Measurements from ENCODE around the gene VAV2.

- TF ChIP-seq POLR2A (IDR thresholded peaks at IDR 0.05): no peak
- no peak for TF ChIP-seq CTCF (IDR thresholded peaks at IDR 0.05)
These were observed 11.1 kb downstream of the VAV2 start for GRCh38 chr9:133980864-133981588.

Data from breast epithelium (tissue), 3 donors.